NCI-H1105 (cell line): ENCODE results near the gene MPZL2.

Source experiments
- DNase-seq: peaks from one replicate; lab custom pipeline; 2025; lab: John Stamatoyannopoulos, UW

MPZL2 gene

DNA sequence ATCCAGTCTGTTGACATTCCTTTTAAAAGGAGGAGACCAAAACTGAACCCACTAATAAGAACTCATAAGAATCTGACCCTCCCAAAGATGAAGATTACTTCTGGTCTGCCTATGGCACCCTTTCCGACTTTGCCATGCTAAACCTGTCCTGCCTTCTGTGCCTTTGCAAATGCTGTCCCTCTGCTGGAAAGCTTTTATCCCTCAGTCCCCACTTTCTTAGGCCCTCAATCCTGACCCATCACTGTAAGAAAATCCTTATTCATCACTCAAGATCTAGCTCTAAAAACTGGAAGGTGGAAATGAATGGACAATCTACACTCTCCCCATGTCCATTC is 22.4 kb downstream of the MPZL2 start:
- DNase-seq: no peak

DNA sequence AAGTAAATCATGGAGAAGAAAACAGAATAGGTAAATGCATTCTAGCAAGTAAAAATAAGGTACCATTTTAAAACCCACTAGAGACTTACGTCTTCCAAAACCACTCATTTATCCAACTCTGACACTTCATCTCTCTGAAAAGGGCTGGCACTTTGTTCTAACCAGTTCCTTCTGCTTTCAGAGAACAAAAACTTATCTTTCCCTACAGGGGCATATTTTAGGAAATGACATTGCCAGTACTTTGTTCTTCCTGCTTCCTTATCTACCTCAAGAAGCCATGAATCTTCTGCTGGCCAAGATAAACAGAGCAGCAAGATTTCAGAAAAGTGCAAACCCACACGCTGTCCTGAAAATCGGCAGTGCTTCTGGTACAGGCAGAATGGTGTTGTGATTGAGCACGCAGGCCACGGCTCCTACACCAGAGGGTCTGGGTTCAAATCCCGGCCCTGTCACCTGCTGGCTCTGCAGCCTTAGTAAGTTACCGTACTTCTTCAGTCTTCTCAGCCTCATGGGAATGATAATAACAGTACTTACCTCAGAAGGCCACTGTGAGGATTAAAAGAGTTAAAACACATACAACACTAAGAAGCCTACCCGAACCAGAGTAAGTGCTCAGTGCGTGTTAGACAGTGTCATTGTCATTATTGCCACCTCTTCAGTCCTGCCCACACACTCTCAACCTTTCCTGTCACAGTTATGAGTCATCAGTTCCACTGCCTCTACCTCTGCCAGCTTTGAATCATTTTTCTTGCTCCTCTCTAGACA is 22.9 kb downstream of the MPZL2 start:
- no peak for DNase-seq

DNA sequence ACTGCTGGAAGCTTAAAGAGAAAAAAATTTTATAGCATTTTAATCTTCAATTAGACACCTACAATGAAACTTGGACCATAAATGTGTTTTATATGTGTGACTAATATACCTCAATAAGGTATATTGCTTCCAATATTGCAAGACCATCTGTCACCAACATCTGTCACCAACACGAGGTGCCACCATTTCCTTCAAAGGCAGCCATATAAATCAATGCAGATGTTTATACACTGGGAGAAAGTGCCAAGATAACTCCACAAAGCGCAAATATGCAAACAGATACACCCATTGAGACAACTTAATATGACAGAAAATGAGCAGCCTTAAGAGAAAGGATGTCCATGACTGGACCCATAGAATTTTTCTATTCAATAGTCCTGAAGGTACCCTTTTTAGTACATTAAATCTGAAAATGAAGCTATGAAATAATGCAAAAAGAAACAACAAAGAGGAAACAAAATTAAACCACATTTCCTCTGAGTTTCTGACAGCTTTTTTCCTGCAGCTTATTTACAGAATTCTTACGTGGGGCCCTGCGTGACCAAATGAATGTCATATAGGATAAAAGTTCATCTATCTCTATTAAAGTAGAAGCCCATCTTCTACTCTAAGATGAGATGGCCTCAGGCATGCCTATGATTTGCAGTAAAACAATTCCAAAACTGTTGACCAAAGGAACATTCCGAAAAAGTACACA is 24.4 kb downstream of the MPZL2 start:
- DNase-seq: no peak

DNA sequence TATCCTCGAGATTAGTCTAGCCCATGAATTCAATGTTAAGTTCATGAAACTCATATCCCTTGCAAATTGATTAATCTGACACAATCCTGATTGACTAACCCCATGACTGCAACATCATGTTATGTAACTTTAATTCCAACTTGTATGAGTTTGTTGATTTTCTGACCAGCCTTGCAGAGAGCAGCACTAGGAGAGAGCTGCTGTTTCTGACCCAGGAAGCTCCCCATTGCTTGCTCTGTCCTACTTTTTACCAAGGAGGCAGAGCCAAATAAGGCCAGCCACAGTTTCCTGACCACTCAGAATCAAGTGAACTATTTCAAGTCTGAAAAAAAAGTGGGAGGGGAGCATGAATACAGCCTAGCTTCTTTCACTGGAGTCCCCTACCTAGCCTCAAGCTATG is 25.2 kb downstream of the MPZL2 start:
- DNase-seq: no peak

DNA sequence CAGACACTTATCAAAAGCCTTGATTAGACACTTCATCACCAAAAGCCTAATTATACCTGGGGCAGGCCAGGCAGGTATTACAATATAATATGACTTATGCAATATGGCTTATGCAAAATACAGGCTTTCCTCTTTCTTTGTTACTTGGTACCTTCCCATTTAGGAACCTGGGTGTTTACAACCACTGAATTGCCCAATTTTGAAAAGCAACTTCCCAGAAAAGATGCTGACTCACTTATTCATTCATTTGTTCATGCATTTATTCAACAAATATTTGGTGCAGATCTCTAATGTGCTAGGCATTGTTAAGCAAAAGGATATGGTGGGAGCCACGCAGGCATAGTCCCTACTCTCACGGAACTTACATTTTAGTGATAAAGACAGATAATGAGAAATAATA is 25.7 kb downstream of the MPZL2 start:
- no peak for DNase-seq

DNA sequence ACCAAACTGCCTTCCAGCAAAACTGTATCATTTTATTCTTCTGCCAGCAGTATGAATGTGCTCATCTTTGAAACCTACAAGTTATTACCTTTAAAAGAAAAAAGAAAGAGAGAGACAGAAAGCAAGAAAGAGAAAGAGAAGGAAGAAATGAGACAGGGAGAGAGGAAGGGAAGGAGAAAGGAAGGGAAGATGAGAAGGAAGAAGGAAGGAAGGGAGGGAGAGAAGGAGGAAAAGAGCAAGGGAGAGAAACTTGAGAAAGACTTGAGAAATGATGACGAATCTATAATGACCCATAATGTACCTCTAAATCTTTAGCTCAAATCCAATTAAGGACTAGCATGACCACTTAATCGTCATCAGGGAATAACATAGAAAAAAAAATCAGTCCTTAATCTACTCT is 27.9 kb downstream of the MPZL2 start:
- no peak for DNase-seq

DNA sequence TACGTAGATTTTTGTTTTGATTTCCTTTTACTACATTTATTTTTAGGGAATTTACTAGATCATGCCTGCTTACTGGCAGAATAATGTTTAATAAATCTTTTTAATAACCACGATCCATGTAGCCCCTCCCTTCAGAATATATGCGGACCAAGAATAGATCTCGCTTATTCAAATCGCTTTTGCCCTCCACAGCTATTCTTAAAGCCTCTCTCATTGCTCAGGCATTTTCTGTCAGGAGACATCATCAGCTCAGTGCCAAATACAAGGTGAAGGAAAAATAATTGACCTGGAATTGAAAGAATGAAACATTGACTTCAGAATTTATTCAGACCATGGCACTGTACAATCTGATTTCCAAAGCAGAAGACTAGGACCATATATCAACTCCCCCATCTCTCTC is 29.3 kb downstream of the MPZL2 start:
- no peak for DNase-seq

DNA sequence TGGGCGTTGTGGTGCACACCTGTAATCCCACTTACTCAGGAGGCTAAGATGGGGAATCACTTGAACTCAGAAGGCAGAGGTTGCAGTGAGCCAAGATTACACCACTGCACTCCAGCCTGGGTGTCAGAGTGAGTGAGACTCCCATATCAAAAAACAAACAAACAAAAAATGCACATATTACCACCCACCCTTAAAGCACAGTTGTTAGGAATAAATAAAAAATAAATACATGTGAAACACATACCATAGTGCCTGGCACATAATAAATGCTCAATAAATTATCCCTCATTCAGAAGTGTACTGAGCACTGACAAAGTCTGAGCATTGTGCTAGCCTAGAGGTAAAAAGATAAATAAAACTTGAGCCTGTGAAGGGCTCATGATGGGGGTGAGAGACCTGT is 30.2 kb downstream of the MPZL2 start:
- no peak for DNase-seq

DNA sequence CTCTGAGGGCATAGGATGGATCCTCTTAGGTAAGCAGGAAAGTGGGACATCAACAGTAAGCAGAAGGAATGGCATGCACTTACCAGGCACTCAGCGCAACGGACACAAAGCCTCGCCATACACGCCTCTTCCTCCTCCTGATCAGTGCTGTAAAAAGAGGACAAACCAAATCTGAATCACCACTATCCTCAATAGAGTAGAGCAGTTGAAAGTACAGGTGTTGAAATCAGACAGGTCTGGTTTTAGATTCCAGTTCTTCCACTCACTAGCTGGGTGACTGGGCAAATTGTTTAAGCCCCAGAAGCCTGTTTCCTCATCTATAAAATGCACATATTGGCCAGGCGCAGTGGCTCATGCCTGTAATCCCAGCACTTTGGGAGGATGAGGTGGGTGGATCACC is 30.7 kb downstream of the MPZL2 start:
- no peak for DNase-seq

DNA sequence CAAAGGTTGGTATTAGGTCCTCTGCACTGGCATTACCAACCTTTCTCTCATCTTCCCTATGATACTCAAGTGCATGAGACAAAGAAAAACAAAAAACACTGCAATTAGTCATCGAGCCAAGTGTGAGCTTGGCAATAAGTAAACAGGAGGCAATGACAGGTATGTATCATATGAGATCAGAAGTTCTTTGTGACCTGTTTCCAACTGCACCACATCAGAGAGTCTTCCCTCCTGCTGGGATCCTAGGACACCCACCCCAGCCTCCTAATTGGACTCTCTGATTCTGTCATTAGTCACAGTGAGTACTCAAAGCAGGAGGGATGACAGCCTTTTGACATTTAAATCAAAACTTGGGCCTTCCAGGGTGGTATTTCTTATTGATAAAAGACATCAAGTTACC is 31.4 kb downstream of the MPZL2 start:
- no peak for DNase-seq

DNA sequence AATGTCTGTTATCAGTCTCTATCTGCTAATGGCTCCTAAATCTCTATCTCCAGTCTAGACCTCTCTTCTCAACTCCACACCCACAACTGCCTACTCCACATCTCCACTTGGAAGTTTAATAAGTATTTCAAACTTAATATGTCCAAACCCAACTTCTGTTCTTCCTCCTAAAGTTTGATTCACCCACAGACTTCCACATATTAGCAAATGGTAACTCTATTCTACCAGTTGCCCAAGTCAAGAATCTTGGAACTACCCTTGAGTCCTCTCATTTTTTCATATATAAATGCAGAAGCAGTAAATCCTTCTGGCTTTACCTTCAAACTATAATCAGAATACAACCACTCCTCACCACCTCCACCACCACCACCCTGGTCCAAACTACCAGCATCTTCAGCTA is 32.6 kb downstream of the MPZL2 start:
- DNase-seq: no peak

DNA sequence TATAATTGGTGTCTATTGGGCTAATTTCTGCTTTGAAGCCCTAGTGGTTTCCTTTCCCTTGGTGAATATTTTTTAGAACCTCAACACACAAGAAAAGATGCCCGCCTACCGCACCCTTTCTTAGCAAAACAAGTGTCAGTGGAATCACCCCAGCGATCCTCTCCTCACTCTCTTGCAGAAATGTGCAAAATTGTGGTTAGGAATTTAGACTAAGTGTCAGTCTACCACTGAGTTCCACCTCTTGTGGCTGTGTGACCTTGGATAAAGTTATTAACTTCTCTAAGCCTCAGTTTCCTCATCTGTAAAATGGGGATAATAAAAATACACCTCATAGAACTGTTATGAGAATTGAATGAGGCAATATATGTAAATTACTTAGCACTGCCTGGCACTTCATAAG is 34.0 kb downstream of the MPZL2 start:
- no peak for DNase-seq

DNA sequence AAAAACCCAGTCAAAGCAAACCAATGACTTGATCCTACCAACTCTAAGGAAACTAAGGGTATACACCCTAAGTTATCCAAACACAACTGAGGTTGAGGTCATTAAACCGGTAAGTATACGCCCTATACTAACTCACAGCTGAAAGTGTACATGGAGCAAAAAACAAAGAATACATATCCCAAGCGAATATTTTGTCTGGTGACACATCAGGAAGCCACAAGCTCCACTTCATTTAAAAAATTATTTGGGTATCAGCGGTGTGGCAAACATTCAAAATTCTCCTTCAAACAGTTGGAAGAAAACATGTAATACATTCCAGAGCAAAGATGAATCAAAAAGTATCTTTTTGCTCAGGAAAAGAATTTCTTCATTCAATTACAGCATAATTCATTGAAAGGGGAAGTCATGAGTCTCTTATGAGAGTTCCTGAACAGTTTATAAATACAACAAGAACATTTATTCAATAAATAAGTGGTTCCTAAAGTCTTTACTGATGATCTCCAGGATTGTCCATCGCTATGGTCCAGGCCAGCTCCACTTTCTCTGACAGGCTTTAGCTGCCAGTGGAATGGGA is 34.7 kb downstream of the MPZL2 start:
- no peak for DNase-seq

DNA sequence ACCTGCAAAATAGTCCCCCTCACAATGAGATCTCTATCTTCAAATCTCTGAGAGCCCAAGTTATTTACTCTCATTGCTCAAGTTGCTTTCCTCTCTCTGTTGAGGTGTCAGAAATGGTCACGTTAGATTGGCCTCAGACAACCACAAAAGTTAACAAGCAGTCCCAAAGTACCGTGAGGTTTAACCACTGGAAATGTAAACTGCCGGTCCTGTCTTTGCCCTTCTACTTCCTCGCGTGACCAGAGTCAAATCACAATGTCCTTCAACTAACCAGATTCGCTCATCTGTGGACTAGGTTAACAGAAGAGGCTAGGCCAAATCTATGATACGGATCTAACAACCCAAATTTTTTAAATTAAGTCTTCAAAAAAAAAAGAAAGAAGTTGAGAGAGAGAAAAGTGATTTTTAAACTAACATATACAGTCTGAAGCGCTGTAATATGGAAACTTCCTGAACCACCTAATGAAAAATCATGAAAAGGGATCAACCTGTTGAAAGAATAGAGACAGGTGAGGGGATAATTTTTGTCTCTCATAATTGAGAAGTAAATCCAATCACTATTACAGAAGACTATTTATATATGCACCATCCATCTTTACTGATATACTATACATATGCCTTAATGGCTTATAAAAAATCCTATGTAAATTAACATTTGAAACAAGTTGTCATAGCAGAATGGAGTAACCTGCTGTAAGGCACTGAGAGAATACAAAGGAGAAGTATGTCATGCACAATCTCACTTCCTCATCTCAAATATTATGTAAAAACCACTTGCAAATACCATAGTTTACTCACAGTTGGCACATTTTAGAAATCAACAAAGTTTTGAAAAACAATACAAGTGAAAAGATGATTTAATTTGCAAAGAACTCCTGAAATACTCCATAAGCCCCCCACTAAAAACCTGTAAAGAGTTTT is 36.0 kb downstream of the MPZL2 start:
- DNase-seq: no peak

DNA sequence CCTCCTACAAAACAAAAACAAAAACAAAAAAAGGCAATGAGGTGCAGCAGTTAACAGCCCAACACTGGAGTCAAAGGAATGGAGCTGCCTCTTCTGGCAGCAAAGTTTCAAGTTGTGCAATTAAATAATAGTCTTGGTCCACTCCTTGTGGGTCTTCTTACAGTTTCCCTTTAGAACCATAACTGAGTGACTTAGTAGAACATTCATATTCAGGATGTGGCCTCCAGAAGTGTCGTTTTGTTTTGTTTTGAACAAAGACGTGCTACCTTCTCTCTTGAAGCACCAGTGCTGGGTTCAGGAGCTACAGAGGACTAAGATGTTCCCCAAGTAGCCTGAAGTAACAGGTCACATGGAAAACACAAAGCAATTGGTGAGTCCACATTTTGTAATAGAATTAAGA is 37.3 kb downstream of the MPZL2 start:
- no peak for DNase-seq

DNA sequence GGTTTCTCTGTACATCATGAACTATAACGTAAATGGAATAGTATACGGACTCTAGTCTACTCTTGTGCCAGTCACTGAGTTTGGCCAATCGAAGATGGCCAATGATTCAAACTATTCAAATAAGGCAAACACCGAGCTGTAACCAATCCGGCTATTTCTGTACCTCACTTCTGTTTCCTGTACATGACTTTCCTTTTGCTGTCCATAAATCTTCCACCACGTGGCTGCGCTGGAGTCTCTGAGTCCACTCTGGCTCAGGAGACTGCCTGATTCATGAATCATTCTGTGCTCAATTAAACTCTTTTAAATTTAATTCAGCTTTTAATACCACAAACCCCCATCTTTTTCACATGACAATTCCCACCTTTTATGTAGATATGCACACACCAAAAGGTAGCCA is 37.8 kb downstream of the MPZL2 start:
- no peak for DNase-seq

DNA sequence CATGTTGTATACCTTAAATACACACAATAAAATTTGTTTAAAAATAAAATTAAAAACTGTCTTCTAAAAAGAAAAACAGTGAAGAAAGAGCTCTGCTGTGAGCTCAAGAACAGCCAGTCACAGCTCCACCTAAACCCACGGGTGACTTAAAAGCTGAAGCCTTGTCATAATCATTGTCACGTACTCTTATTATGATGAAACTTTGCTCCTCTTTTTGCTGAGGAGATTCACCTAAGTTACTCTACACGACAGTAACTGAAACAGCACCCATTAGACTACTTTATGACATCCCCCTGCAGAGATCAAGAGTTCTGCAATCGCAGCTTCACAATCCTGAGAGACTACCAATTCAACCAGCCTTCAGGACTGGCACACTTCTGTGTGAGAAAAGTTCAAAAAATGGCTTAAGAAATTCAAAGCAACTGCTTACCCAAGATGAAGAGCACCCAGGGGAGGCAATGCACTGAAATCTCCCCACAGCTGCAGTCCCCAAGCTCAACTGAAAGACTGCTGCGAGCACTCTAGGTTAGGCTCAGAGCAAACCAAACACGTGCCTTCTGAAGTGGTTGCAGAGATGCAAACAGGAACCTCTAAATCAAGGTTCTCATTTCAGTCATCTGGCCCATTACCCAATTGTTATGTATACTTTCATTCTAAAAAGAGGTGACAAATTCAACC is 39.4 kb downstream of the MPZL2 start, which contains the start of gene JAML:
Gene JAML, minus strand, starts transcription at position 501 of the 678 bp plus-strand sequence. CDS start 10,145 bp downstream, outside the sequence.
- DNase-seq: no peak

DNA sequence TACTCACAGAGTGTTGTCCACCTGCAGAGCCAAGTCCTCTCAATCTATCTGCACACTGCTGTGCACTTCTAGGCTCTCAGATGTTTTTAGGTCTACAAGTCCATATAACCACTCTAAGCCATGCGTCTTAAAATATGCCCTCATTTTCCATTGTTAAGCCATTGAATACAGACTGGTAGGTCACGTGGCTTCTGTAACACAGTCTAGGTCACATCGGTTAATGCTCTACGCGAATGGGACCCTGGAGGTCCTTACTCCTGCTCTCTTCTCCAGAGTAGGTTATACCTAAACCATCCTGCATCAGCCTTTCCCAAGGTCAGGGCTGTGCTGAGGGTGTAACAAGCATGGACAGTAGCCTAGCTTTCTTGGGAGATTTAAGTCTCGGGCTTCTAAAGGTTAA is 40.1 kb downstream of the MPZL2 start:
- no peak for DNase-seq

DNA sequence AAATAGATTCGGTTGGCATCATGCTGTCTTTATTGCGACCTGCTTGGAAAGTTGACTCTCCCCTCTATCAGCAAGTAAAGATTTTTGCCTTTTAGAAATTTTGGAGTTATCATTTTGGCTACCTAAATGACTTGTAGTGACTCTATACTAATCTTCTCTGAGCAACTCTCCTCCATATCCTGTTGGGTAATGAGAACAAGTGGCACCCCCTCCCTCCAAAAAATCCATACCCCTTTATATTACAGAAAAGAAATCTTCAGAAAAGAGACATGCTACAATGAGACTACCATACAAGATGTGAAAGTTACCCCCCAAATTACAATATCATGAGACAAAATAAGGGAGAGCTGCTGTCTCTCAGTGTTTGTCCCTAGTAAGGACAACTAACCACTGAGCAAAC is 40.5 kb downstream of the MPZL2 start:
- DNase-seq: no peak

DNA sequence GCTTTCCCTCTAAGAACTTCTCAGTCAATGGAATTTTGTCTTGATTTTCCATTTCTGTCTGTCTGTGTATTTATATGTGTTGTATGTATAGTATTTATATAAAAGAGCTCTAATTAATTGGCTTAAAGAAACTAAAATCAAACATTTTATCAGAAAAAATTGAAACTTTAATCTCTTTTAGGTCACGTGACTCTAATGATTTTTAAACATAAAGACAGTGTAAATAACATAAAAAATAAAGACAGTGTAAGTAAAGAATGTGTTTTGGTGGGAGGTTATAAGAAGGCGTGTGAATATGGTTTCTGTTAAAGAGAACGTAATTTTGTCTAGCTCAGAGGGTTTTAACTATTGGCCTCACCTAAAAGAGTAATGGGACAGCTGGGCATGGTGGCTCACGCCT is 41.7 kb downstream of the MPZL2 start:
- DNase-seq: no peak

DNA sequence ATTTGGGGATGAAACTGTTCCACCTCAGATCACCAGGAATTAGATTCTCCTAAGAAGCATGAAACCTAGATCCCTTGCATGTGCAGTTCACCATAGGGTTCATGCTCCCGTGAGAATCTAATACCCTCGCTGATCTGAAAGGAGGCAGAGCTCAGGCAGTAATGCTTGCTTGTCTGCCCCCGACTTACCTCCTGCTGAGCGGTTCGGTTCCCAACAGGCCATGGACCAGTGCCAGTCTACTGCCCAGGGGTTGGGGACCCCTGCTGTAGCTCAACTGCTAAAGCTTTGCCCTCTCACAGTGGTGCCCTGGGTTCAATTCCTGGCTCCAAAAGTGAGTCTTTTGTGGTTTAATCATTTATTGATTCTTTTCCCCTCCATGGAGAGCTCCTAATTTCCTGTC is 42.7 kb downstream of the MPZL2 start:
- no peak for DNase-seq

DNA sequence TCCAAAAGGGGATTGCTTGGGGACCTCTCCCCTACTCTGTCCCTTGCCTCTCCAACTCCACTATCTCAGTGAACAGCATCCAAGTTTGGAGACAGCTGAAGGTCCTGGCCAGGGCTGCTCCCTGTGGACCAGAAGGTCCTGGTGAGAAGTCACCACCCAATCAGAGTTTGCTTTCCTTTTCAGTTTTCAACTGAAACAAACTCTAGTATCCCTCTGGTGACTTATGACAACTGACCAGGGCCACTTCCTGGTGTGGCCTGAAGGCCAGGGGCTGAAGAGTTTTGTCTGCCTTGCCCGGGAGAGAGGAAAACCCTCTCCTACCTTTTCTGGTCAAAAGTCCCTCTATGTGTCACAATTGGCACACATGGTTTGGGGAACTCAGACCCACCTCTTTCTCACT is 44.4 kb downstream of the MPZL2 start:
- DNase-seq: no peak
